A549 (cell line): ENCODE data around the gene RPL13. TPM values are rescaled to one million over a fixed set of nuclear protein-coding genes. Genes with fewer than 3 reads are reported as not detected.
A peak's percentile ranks its signal among the peaks of the same experiment; 100 is the strongest.

Experiments
- ATAC-seq, 2 experiments: fragments of 200-7000 bp in 1 of 2; fragments of >200 bp in 1 of 2; cut with Nextera tagmentation in 1 of 2; cut with Tn5 transposase in 1 of 2; 3 replicates each; pipeline versions ENCODE4 v1.8.0 to v1.9.1; 2018 to 2020; ENCODE audit warnings: mild to moderate bottlenecking in 1 of 2, moderate library complexity in 1 of 2
- CTCF ChIA-PET: fragments of 300-600 bp; sonication (Branson Sonifier 250); formaldehyde crosslinking; extraction: SDS; loops from one replicate; lab custom pipeline; 2021; ENCODE audit warnings: antibody characterized with exemption, inconsistent platforms; lab: Yijun Ruan, JAX
- POLR2A ChIA-PET: fragments of 350-600 bp; formaldehyde crosslinking; extraction: SDS; loops from one replicate; lab custom pipeline; 2021; ENCODE audit warnings: antibody characterized with exemption, inconsistent platforms; lab: Yijun Ruan, JAX
- DNase-seq, 2 experiments: peaks; one replicate each; pipeline versions ENCODE4 v3.0.0 to v3.0.0-alpha.2; 2011 to 2016; ENCODE audit warnings: low read depth in 1 of 2, low spot score in 1 of 2
- FAIRE-seq: peaks from 2 replicates; lab custom pipeline; 2011; peaks lifted over from hg19 to GRCh38; lab: Jason Lieb, UNC
- H3K27ac ChIP-seq, 2 experiments: fragments of >200 bp; sonication (Bioruptor Twin); formaldehyde crosslinking; 3 replicates each; pipeline ENCODE4 v1.5.1; 2016 to 2017
- H3K4me1 ChIP-seq: fragments of >200 bp; sonication (Bioruptor Twin); formaldehyde crosslinking; 3 replicates; pipeline ENCODE4 v1.6.1; 2016
- H3K4me2 ChIP-seq: fragments of >200 bp; sonication (Bioruptor Twin); formaldehyde crosslinking; 3 replicates; pipeline ENCODE4 v1.6.1; 2016
- H3K4me3 ChIP-seq: fragments of >200 bp; sonication (Bioruptor Twin); formaldehyde crosslinking; 3 replicates; pipeline ENCODE4 v1.5.1; 2016
- H3K9me3 ChIP-seq: fragments of >200 bp; sonication (Bioruptor Twin); formaldehyde crosslinking; 3 replicates; pipeline ENCODE4 v1.6.1; 2016
- CBX2 ChIP-seq: fragments of 200-600 bp; sonication (generic); IDR thresholded peaks from 2 replicates; pipeline ENCODE4 v1.6.1; 2016; ENCODE audit warnings: low read depth, mild to moderate bottlenecking, borderline replicate concordance
- CBX8 ChIP-seq: fragments of 200-600 bp; sonication (generic); IDR thresholded peaks from 2 replicates; pipeline ENCODE4 v1.6.1; 2016
- CEBPB ChIP-seq, 2 experiments: fragments of >200 bp in 1 of 2; sonication (Bioruptor Twin) in 1 of 2; formaldehyde crosslinking in 1 of 2; IDR thresholded peaks; 2 replicates each; pipeline ENCODE4 v1.6.1; 2012 to 2016
- EHMT2 ChIP-seq: fragments of 200-600 bp; sonication (generic); IDR thresholded peaks from 2 replicates; pipeline ENCODE4 v1.6.1; 2016; ENCODE audit warnings: antibody characterized with exemption, low read depth, mild to moderate bottlenecking, moderate library complexity
- EP300 ChIP-seq, 2 experiments: fragments of >200 bp; sonication (Bioruptor Twin); formaldehyde crosslinking; IDR thresholded peaks; 2 replicates in 1 of 2; 3 replicates in 1 of 2; pipeline ENCODE4 v1.6.1; 2016 to 2017
- FOSB ChIP-seq: fragments of 250-450 bp; sonication (Bioruptor Pico); IDR thresholded peaks from 2 replicates; pipeline ENCODE4 v1.5.0; 2020; ENCODE audit warnings: mild to moderate bottlenecking, moderate library complexity
- FOSL2 ChIP-seq, 2 experiments: fragments of 450-650 bp in 1 of 2; fragments of >200 bp in 1 of 2; sonication (Bioruptor Twin) in 1 of 2; formaldehyde crosslinking; IDR thresholded peaks; 2 replicates each; pipeline versions ENCODE4 v1.5.0 to v1.6.1; 2016 to 2020; ENCODE audit warnings: mild to moderate bottlenecking in 1 of 2, moderate library complexity in 1 of 2
- FOXS1 ChIP-seq: fragments of 250-450 bp; sonication (Bioruptor Pico); IDR thresholded peaks from 2 replicates; pipeline ENCODE4 v1.5.0; 2020; ENCODE audit warnings: mild to moderate bottlenecking, moderate library complexity
- HES2 ChIP-seq: fragments of >200 bp; sonication (Bioruptor Twin); formaldehyde crosslinking; IDR thresholded peaks from 2 replicates; pipeline ENCODE4 v1.6.1; 2016
- HOXA7 ChIP-seq: fragments of 250-450 bp; sonication (Bioruptor Pico); IDR thresholded peaks from 2 replicates; pipeline ENCODE4 v1.5.0; 2020; ENCODE audit warnings: mild to moderate bottlenecking, moderate library complexity
- JUN ChIP-seq, 2 experiments: fragments of >200 bp; sonication (Bioruptor Twin); formaldehyde crosslinking; IDR thresholded peaks; 2 replicates in 1 of 2; 3 replicates in 1 of 2; pipeline ENCODE4 v1.6.1; 2016 to 2017
- KDM5A ChIP-seq: fragments of 200-600 bp; sonication (generic); IDR thresholded peaks from 2 replicates; pipeline ENCODE4 v1.6.1; 2016; ENCODE audit warnings: antibody characterized with exemption, mild to moderate bottlenecking
- MAFK ChIP-seq: fragments of 450-650 bp; IDR thresholded peaks from 2 replicates; pipeline ENCODE4 v1.6.1; 2014; ENCODE audit not compliant: partially characterized antibody
- NFE2L2 ChIP-seq: fragments of 150-350 bp; conservative IDR thresholded peaks from 2 replicates; pipeline ENCODE4 v1.6.1; 2014; ENCODE audit warnings: low read length
- PBX3 ChIP-seq: IDR thresholded peaks from 2 replicates; pipeline ENCODE4 v1.6.1; 2012
- PHF8 ChIP-seq: fragments of 200-600 bp; sonication (generic); IDR thresholded peaks from 2 replicates; pipeline ENCODE4 v1.6.1; 2016; ENCODE audit warnings: low read depth, mild to moderate bottlenecking, antibody characterized with exemption, moderate library complexity, borderline replicate concordance
- POLR2AphosphoS2 ChIP-seq: conservative IDR thresholded peaks from 2 replicates; pipeline ENCODE4 v1.6.1; 2012; ENCODE audit warnings: low read length, improper control_type of control experiment, inconsistent platforms
- RNF2 ChIP-seq: fragments of 200-600 bp; sonication (generic); IDR thresholded peaks from 2 replicates; pipeline ENCODE4 v1.6.1; 2016; ENCODE audit warnings: low read depth, mild to moderate bottlenecking, antibody characterized with exemption, moderate library complexity, borderline replicate concordance
- USF2 ChIP-seq: fragments of 450-650 bp; IDR thresholded peaks from 2 replicates; pipeline ENCODE4 v1.6.1; 2014; ENCODE audit warnings: antibody characterized with exemption
- ZNF302 ChIP-seq: fragments of 250-450 bp; sonication (Bioruptor Pico); IDR thresholded peaks from 2 replicates; pipeline ENCODE4 v1.9.0; 2021; ENCODE audit warnings: inconsistent platforms, mild to moderate bottlenecking, moderate library complexity
- ZSCAN20 ChIP-seq: fragments of 250-450 bp; sonication (Bioruptor Pico); IDR thresholded peaks from 2 replicates; pipeline ENCODE4 v1.8.0; 2022; ENCODE audit warnings: mild to moderate bottlenecking, moderate library complexity
- WGBS: methylation state at CpG from one replicate; pipeline ENCODE4 v1.1.6; 2017; ENCODE audit errors: missing lambda C conversion rate; 5-methylcytosine and 5-hydroxymethylcytosine counted together
- polyA plus RNA-seq, 4 experiments: library from polyadenylated mRNA; depleted of rRNA in 3 of 4; stranded (reverse); fragments of >200 nt; fragmentation: RNase III in 1 of 4; extraction: RNeasy Plus Mini Kit Qiagen cat#74134 plus additional on column Dnase treatment in 1 of 4; gene quantifications; 2 replicates in 3 of 4; 3 replicates in 1 of 4; pipeline ENCODE4 v1.2.3, GENCODE V29; 2011 to 2017
- TF ChIP-seq, protein P1 (sequence below): fragments of 200-600 bp; sonication (generic); IDR thresholded peaks from 2 replicates; pipeline ENCODE4 v1.6.1; 2016; ENCODE audit warnings: antibody characterized with exemption, mild to moderate bottlenecking, moderate library complexity

Gene RPL13
- polyA plus RNA-seq, 2 of the 4 experiments (the other 2 are of a cell fraction), result 2,911 to 3,044 TPM

GRCh38 chr16:89565506-89566372, 5.3 kb downstream of the RPL13 start (continued):
- TF ChIP-seq POLR2AphosphoS2, result 0 out of 2 replicates have a peak, but pooled peaks have one; percentile 39

GRCh38 chr16:89567656-89568594, 7.4 kb downstream of the RPL13 start:
- WGBS, result 90% methylated on average over 28 of the region's 30 CpGs
- Histone ChIP-seq H3K4me1 (peaks cover 32% of the 10 kb centered on the region), H3K4me2 (no peak overlapping the region), H3K4me3 (no peak overlapping the region), H3K9me3 (no peaks in the 10 kb centered on the region), H3K27ac (no peak overlapping the region)
- ATAC-seq, result peak in 1 of 2 experiments; percentile 0; a peak in 2 of 6 replicates
- TF ChIP-seq CBX2 (no peak), NFE2L2 (no peak), RNF2 (no peak), CEBPB (IDR thresholded peaks at IDR 0.05) (no peak), FOSL2 (IDR thresholded peaks at IDR 0.05) (no peak), FOSL2 (CRISPR knock-in tag; IDR thresholded peaks at IDR 0.05) (no peak), USF2 (no peak), PHF8 (no peak)
- TF ChIP-seq, protein P1, sequence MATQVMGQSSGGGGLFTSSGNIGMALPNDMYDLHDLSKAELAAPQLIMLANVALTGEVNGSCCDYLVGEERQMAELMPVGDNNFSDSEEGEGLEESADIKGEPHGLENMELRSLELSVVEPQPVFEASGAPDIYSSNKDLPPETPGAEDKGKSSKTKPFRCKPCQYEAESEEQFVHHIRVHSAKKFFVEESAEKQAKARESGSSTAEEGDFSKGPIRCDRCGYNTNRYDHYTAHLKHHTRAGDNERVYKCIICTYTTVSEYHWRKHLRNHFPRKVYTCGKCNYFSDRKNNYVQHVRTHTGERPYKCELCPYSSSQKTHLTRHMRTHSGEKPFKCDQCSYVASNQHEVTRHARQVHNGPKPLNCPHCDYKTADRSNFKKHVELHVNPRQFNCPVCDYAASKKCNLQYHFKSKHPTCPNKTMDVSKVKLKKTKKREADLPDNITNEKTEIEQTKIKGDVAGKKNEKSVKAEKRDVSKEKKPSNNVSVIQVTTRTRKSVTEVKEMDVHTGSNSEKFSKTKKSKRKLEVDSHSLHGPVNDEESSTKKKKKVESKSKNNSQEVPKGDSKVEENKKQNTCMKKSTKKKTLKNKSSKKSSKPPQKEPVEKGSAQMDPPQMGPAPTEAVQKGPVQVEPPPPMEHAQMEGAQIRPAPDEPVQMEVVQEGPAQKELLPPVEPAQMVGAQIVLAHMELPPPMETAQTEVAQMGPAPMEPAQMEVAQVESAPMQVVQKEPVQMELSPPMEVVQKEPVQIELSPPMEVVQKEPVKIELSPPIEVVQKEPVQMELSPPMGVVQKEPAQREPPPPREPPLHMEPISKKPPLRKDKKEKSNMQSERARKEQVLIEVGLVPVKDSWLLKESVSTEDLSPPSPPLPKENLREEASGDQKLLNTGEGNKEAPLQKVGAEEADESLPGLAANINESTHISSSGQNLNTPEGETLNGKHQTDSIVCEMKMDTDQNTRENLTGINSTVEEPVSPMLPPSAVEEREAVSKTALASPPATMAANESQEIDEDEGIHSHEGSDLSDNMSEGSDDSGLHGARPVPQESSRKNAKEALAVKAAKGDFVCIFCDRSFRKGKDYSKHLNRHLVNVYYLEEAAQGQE, result no peak
- CTCF ChIA-PET, result interaction anchor here (1.0 to 4.9 kb wide), 3 partner anchors 10 to 99 kb away, joined by 3 to 25 read pairs (median 3); no protein-coding TSS in a partner anchor
- POLR2A ChIA-PET, result no interaction called here
- no peak for FAIRE-seq
- DNase-seq, result no peak

DNA sequence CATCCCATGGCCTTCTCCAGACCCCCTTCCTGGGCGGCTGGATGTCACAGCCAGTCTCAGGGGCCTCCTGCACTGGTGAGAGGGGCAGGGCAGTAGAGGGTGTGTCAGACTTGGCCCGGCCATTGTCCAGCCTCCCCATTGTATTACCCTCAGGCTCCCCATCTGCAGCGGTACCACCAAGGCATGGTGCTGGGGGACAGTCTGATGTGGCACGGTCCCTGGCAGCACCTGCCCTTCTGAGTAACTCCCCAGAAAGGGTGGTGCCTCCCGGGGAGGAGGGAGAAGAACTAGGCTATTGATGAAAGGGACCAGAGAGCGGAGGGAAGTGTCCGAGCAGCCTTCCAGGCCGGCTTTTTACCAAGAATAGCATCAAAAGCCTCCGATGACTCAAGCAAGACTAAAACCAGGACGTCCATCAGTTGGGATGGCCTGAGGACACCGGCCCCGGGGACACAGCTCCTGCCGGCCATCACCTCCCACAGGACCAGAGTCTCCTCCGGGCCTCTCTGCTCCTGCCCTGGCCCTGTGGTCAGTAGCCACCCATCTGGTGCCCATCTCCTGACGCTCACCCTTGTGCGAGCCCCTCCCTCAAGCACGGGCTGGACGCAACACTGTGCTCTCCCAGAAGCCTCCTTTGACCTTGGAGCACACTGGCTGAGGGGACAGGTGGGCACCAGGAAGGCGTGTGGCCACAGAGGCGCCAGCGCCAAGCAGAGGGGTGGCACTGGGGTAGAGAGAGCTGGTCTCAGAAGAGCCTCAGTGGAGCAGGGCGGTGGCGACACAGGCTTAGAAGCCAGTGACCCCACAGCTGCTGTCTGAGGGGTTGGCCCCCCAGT, 9.2 kb downstream of the RPL13 start:
- ATAC-seq (peak; percentile 1 to 7; a peak in 4 of 6 replicates), FAIRE-seq (no peak), DNase-seq (no peak)
- ChIA-PET POLR2A (interaction anchor here (0.8 kb wide), 1 partner anchor 130 kb away, joined by 3 read pairs; no protein-coding TSS in a partner anchor), CTCF (interaction anchor here (0.9 to 4.9 kb wide), 3 partner anchors 72 to 111 kb away, joined by 3 to 25 read pairs (median 4); no protein-coding TSS in a partner anchor)
- whole genome bisulfite sequencing, result 65% methylated on average over 14 of the region's 23 CpGs
- TF ChIP-seq EHMT2, result no peak
- TF ChIP-seq CBX2, result no peak
- no peak for TF ChIP-seq KDM5A
- no peak; the same call in 1 of the 2 replicates for TF ChIP-seq PBX3
- TF ChIP-seq HOXA7, result no peak
- TF ChIP-seq CBX8, result no peak
- no peak for TF ChIP-seq MAFK
- no peak for TF ChIP-seq HES2
- TF ChIP-seq ZSCAN20, result no peak
- no peak for TF ChIP-seq ZNF302 (CRISPR knock-in tag)
- TF ChIP-seq EP300 (IDR thresholded peaks at IDR 0.05), result no peak
- no peak for TF ChIP-seq NFE2L2
- no peak for TF ChIP-seq JUN (IDR thresholded peaks at IDR 0.05)
- TF ChIP-seq FOSB (CRISPR knock-in tag), result no peak
- TF ChIP-seq FOXS1 (CRISPR knock-in tag), result no peak
- TF ChIP-seq USF2, result no peak
- no peaks in the 10 kb centered on the region for H3K9me3 ChIP-seq
- no peak overlapping the region for H3K27ac ChIP-seq
- H3K4me2 ChIP-seq, result no peak overlapping the region
- H3K4me1 ChIP-seq, result peaks cover 22% of the 10 kb centered on the region
- H3K4me3 ChIP-seq, result no peak overlapping the region
